HEK293 (cell line): ENCODE results near the gene ETV4.

Experiments used
- CTCF ChIA-PET: fragments of 350-600 bp; formaldehyde crosslinking; extraction: SDS; loops from one replicate; lab custom pipeline; 2021; ENCODE audit warnings: antibody characterized with exemption; lab: Yijun Ruan, JAX
- POLR2A ChIA-PET: fragments of 300-600 bp; formaldehyde crosslinking; extraction: SDS; loops from one replicate; lab custom pipeline; 2020; ENCODE audit warnings: antibody characterized with exemption, inconsistent platforms; lab: Yijun Ruan, JAX
- H3K27ac ChIP-seq: fragments of 200-500 bp; sonication (Bioruptor generic); 2 replicates; pipeline ENCODE4 v1.5.1; 2014; ENCODE audit warnings: low read depth, low read length, control low read depth, inconsistent platforms; ENCODE audit errors: extremely low read depth
- H3K36me3 ChIP-seq, 2 experiments: fragments of 200-500 bp in 1 of 2; sonication (Bioruptor generic) in 1 of 2; 1 replicate in 1 of 2; 2 replicates in 1 of 2; pipeline ENCODE4 v1.5.1; 2014 to 2017; ENCODE audit warnings: inconsistent platforms in 2 of 2, low read length in 2 of 2; ENCODE audit not compliant: control insufficient read depth in 2 of 2, insufficient read depth in 1 of 2
- H3K4me1 ChIP-seq: fragments of 200-500 bp; sonication (Bioruptor generic); 2 replicates; pipeline ENCODE4 v1.5.1; 2014; ENCODE audit warnings: mild to moderate bottlenecking, low read length, inconsistent platforms; ENCODE audit not compliant: control insufficient read depth, insufficient read depth
- H3K4me3 ChIP-seq: 2 replicates; pipeline ENCODE4 v1.5.1; 2011; ENCODE audit warnings: low read depth, mild to moderate bottlenecking, control low read depth, low read length, moderate library complexity
- H3K9me3 ChIP-seq: fragments of 200-500 bp; sonication (Bioruptor generic); 2 replicates; pipeline ENCODE4 v1.5.1; 2014; ENCODE audit warnings: low read depth, low read length, inconsistent platforms; ENCODE audit not compliant: control insufficient read depth, insufficient read depth
- BCL11B ChIP-seq: fragments of 450-650 bp; formaldehyde crosslinking; IDR thresholded peaks from 2 replicates; pipeline ENCODE4 v1.5.1; 2016; ENCODE audit warnings: low read depth, missing biosample characterization, missing genetic modification characterization
- PRDM1 ChIP-seq: fragments of 450-650 bp; formaldehyde crosslinking; IDR thresholded peaks from 2 replicates; pipeline ENCODE4; 2016; ENCODE audit warnings: missing biosample characterization, missing genetic modification characterization
- RBAK ChIP-seq: fragments of 450-650 bp; formaldehyde crosslinking; IDR thresholded peaks from 2 replicates; pipeline ENCODE4 v1.5.1; 2016; ENCODE audit warnings: missing biosample characterization, missing genetic modification characterization
- REPIN1 ChIP-seq: fragments of 450-650 bp; formaldehyde crosslinking; IDR thresholded peaks from 2 replicates; pipeline ENCODE4 v1.5.1; 2017; ENCODE audit warnings: missing biosample characterization, missing genetic modification characterization, low read depth
- SCRT1 ChIP-seq: fragments of 450-650 bp; formaldehyde crosslinking; IDR thresholded peaks from 2 replicates; pipeline ENCODE4 v1.5.1; 2016; ENCODE audit warnings: missing biosample characterization, missing genetic modification characterization, borderline replicate concordance
- SCRT2 ChIP-seq: fragments of 450-650 bp; formaldehyde crosslinking; IDR thresholded peaks from 2 replicates; pipeline ENCODE4 v1.5.1; 2016; ENCODE audit warnings: missing biosample characterization, missing genetic modification characterization
- ZBTB21 ChIP-seq: fragments of 450-650 bp; formaldehyde crosslinking; IDR thresholded peaks from 2 replicates; pipeline ENCODE4 v1.5.1; 2017; ENCODE audit warnings: missing biosample characterization, missing genetic modification characterization
- ZBTB7A ChIP-seq: fragments of 450-650 bp; formaldehyde crosslinking; IDR thresholded peaks from 2 replicates; pipeline ENCODE4 v1.5.1; 2016; ENCODE audit warnings: low read depth, missing biosample characterization, missing genetic modification characterization
- ZIC2 ChIP-seq: fragments of 450-650 bp; formaldehyde crosslinking; IDR thresholded peaks from 2 replicates; pipeline ENCODE4 v1.5.1; 2016; ENCODE audit warnings: missing biosample characterization, missing genetic modification characterization
- ZNF223 ChIP-seq: fragments of 450-650 bp; formaldehyde crosslinking; IDR thresholded peaks from 2 replicates; pipeline ENCODE4 v1.5.1; 2016; ENCODE audit warnings: missing biosample characterization, missing genetic modification characterization
- ZNF416 ChIP-seq: fragments of 450-650 bp; formaldehyde crosslinking; IDR thresholded peaks from 2 replicates; pipeline ENCODE4 v1.5.1; 2016; ENCODE audit warnings: missing biosample characterization, missing genetic modification characterization
- ZNF473 ChIP-seq: fragments of 450-650 bp; formaldehyde crosslinking; IDR thresholded peaks from 2 replicates; pipeline ENCODE4 v1.5.1; 2017; ENCODE audit warnings: missing biosample characterization, missing genetic modification characterization
- ZNF510 ChIP-seq: fragments of 450-650 bp; formaldehyde crosslinking; IDR thresholded peaks from 2 replicates; pipeline ENCODE4 v1.5.1; 2018; ENCODE audit warnings: mild to moderate bottlenecking, missing genetic modification characterization, missing biosample characterization; ENCODE audit not compliant: insufficient replicate concordance
- ZNF530 ChIP-seq: fragments of 450-650 bp; formaldehyde crosslinking; IDR thresholded peaks from 2 replicates; pipeline ENCODE4 v1.5.1; 2016; ENCODE audit warnings: low read depth, missing biosample characterization, missing genetic modification characterization
- ZNF544 ChIP-seq: fragments of 450-650 bp; formaldehyde crosslinking; IDR thresholded peaks from 2 replicates; pipeline ENCODE4 v1.5.0; 2017; ENCODE audit warnings: missing biosample characterization, missing genetic modification characterization
- ZNF626 ChIP-seq: fragments of 450-650 bp; sonication (Bioruptor Pico); formaldehyde crosslinking; IDR thresholded peaks from 2 replicates; pipeline ENCODE4 v1.5.1; 2018; ENCODE audit warnings: missing biosample characterization, missing genetic modification characterization, inconsistent platforms
- ZNF670 ChIP-seq: fragments of 450-650 bp; formaldehyde crosslinking; IDR thresholded peaks from 2 replicates; pipeline ENCODE4 v1.5.1; 2016; ENCODE audit warnings: missing biosample characterization, missing genetic modification characterization, low read depth
- ZNF785 ChIP-seq: fragments of 450-650 bp; formaldehyde crosslinking; IDR thresholded peaks from 2 replicates; pipeline ENCODE4 v1.5.1; 2016; ENCODE audit warnings: missing biosample characterization, missing genetic modification characterization
- TF ChIP-seq, protein P1 (sequence below): IDR thresholded peaks from 2 replicates; pipeline ENCODE4 v1.6.1; 2011; ENCODE audit warnings: mild to moderate bottlenecking, low read depth, low read length, borderline replicate concordance
- TF ChIP-seq, protein P2 (sequence below): fragments of 450-650 bp; formaldehyde crosslinking; IDR thresholded peaks from 2 replicates; pipeline ENCODE4 v1.5.1; 2016; ENCODE audit warnings: missing biosample characterization, missing genetic modification characterization
- TF ChIP-seq, protein P3 (sequence below): fragments of 450-650 bp; formaldehyde crosslinking; IDR thresholded peaks from 2 replicates; pipeline ENCODE4 v1.5.1; 2016; ENCODE audit warnings: missing biosample characterization, missing genetic modification characterization
- TF ChIP-seq, protein P4 (sequence below): fragments of 450-650 bp; formaldehyde crosslinking; IDR thresholded peaks from 2 replicates; pipeline ENCODE4 v1.5.1; 2016; ENCODE audit warnings: missing biosample characterization, missing genetic modification characterization
- TF ChIP-seq, protein P5 (sequence below): fragments of 450-650 bp; formaldehyde crosslinking; IDR thresholded peaks from 2 replicates; pipeline ENCODE4 v1.5.1; 2017; ENCODE audit warnings: missing biosample characterization, mild to moderate bottlenecking, missing genetic modification characterization, moderate library complexity
- TF ChIP-seq, protein P6 (sequence below): fragments of 450-650 bp; formaldehyde crosslinking; IDR thresholded peaks from 2 replicates; pipeline ENCODE4 v1.5.1; 2016; ENCODE audit warnings: missing biosample characterization, missing genetic modification characterization

Gene ETV4

DNA sequence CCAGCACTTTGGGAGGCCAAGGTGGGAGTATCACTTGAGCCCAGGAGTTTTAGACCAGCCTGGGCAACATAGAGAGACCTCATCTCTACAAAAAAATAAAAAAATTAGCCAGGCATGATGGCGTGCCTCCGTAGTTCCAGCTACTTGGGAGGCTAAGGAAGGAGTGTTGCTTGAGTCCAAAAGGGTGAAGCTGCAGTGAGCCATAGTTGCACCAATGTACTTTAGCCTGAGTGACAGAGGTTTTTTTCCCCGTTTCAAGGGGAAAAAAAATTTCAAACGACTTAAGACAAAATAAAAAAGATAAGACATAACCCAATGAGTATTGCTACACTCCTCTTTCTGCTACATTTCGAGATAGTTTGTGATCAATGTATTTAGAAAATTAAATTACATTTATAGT, 55.5 kb downstream of the ETV4 start:
- TF ChIP-seq REPIN1 (tag by site-specific recombination) (no peak), ZNF510 (tag by site-specific recombination) (no peak), ZIC2 (no peak), ZNF473 (tag by site-specific recombination) (no peak), ZBTB7A (tag by site-specific recombination) (no peak), SCRT1 (no peak), ZNF626 (tag by site-specific recombination) (no peak), SCRT2 (tag by site-specific recombination) (no peak), ZNF785 (tag by site-specific recombination) (no peak), ZNF416 (tag by site-specific recombination) (no peak), ZNF530 (tag by site-specific recombination) (no peak), ZNF223 (tag by site-specific recombination) (no peak), ZNF544 (tag by site-specific recombination) (no peak), ZNF670 (tag by site-specific recombination) (no peak), PRDM1 (no peak), ZBTB21 (tag by site-specific recombination) (no peak)
- TF ChIP-seq, protein P1, sequence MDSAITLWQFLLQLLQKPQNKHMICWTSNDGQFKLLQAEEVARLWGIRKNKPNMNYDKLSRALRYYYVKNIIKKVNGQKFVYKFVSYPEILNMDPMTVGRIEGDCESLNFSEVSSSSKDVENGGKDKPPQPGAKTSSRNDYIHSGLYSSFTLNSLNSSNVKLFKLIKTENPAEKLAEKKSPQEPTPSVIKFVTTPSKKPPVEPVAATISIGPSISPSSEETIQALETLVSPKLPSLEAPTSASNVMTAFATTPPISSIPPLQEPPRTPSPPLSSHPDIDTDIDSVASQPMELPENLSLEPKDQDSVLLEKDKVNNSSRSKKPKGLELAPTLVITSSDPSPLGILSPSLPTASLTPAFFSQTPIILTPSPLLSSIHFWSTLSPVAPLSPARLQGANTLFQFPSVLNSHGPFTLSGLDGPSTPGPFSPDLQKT, result no peak
- TF ChIP-seq, protein P2, sequence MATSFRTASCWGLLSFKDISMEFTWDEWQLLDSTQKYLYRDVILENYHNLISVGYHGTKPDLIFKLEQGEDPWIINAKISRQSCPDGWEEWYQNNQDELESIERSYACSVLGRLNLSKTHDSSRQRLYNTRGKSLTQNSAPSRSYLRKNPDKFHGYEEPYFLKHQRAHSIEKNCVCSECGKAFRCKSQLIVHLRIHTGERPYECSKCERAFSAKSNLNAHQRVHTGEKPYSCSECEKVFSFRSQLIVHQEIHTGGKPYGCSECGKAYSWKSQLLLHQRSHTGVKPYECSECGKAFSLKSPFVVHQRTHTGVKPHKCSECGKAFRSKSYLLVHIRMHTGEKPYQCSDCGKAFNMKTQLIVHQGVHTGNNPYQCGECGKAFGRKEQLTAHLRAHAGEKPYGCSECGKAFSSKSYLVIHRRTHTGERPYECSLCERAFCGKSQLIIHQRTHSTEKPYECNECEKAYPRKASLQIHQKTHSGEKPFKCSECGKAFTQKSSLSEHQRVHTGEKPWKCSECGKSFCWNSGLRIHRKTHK, result no peak
- TF ChIP-seq, protein P3, sequence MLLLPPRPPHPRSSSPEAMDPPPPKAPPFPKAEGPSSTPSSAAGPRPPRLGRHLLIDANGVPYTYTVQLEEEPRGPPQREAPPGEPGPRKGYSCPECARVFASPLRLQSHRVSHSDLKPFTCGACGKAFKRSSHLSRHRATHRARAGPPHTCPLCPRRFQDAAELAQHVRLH (tag by site-specific recombination), result no peak
- Histone ChIP-seq H3K4me1 (peaks cover 2% of the 10 kb centered on the region; the same call in 1 of the 2 replicates), H3K9me3 (no peaks in the 10 kb centered on the region), H3K36me3 (peaks cover 60% of the 10 kb centered on the region in 2 experiments), H3K27ac (no peak overlapping the region), H3K4me3 (no peak overlapping the region)
- CTCF ChIA-PET, result interaction anchor here (0.6 to 1.1 kb wide), 3 partner anchors 8 to 97 kb away, joined by 3 read pairs; partner anchors contain the start of gene ARL4D
- POLR2A ChIA-PET, result interaction anchor here (1.2 to 2.4 kb wide), 2 partner anchors 92 to 123 kb away, joined by 3 to 6 read pairs; partner anchors contain the start of gene ARL4D

DNA sequence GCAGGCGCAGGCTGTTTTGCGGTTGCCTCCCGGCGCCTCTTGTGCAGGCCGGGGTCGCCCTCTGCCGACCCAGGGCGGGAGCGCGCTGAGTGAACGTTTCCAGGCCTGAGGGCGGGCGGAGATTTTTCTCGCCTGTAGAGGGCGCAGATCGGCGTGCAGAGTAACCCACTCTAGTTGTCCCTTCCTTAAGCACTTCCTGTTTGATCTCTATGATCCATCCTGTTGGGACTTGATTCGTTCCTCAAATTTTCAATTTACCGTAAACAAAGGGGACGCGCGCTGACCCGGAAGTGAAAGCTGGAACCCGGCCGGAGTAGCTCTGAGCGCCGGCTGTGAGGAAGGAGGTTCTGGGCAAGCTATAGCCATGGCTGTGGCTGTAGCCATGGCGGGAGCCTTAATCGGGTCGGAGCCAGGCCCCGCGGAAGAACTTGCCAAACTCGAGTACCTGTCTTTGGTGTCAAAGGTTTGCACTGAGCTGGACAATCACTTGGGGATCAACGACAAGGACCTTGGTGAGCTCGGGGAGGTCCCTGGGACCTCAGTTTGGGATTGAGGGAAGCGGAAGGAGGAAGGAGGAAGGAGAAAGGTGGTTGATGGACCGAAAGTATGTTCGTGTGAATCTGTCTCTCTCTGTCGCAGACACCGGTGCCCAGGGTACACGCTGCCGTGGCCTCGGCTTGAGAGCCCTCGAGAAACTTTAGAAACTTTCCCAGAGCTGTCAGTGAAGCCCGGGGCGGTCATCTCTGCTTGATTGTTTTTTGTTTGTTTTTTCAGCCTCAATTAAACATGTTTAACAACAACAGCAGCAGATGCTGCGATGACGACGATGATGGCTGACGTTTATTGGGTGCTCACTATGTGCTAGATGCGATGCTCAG, 62.2 kb downstream of the ETV4 start, which contains the start of gene DHX8:
Gene DHX8, plus strand, starts transcription at position 302 of the 878 bp plus-strand sequence. Its CDS starts 63 bp downstream, at position 365.
- Histone ChIP-seq H3K36me3 (no peaks in the 10 kb centered on the region; a peak in 1 of 3 replicates), H3K27ac (peak within 1 kb of the TSS; percentile 65), H3K9me3 (no peaks in the 10 kb centered on the region), H3K4me1 (peaks cover 7% of the 10 kb centered on the region; the same call in 1 of the 2 replicates), H3K4me3 (peak within 1 kb of the TSS; percentile 77)
- CTCF ChIA-PET, result interaction anchor here (0.5 to 11.9 kb wide), 82 partner anchors 9 to 905 kb away, joined by 3 to 406 read pairs (median 4); partner anchors contain the start of genes ARL4D, RPL27 and SOST
- POLR2A ChIA-PET, result interaction anchor here (0.5 to 5.7 kb wide), 21 partner anchors 10 to 1476 kb away, joined by 3 to 76 read pairs (median 7); partner anchors contain the start of genes ARL4D, BRCA1 and RPL27
- TF ChIP-seq, protein P4, sequence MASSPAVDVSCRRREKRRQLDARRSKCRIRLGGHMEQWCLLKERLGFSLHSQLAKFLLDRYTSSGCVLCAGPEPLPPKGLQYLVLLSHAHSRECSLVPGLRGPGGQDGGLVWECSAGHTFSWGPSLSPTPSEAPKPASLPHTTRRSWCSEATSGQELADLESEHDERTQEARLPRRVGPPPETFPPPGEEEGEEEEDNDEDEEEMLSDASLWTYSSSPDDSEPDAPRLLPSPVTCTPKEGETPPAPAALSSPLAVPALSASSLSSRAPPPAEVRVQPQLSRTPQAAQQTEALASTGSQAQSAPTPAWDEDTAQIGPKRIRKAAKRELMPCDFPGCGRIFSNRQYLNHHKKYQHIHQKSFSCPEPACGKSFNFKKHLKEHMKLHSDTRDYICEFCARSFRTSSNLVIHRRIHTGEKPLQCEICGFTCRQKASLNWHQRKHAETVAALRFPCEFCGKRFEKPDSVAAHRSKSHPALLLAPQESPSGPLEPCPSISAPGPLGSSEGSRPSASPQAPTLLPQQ (tag by site-specific recombination), result peak; percentile 77; the same call in 1 of the 2 replicates
- TF ChIP-seq ZNF416 (tag by site-specific recombination), result no peak
- TF ChIP-seq, protein P5, sequence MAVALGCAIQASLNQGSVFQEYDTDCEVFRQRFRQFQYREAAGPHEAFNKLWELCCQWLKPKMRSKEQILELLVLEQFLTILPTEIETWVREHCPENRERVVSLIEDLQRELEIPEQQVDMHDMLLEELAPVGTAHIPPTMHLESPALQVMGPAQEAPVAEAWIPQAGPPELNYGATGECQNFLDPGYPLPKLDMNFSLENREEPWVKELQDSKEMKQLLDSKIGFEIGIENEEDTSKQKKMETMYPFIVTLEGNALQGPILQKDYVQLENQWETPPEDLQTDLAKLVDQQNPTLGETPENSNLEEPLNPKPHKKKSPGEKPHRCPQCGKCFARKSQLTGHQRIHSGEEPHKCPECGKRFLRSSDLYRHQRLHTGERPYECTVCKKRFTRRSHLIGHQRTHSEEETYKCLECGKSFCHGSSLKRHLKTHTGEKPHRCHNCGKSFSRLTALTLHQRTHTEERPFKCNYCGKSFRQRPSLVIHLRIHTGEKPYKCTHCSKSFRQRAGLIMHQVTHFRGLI (tag by site-specific recombination), result peak; percentile 39; the same call in 1 of the 2 replicates
- no peak for TF ChIP-seq RBAK
- 0 out of 2 replicates have a peak, but pooled peaks have one; percentile 41 for TF ChIP-seq BCL11B
- TF ChIP-seq, protein P6, sequence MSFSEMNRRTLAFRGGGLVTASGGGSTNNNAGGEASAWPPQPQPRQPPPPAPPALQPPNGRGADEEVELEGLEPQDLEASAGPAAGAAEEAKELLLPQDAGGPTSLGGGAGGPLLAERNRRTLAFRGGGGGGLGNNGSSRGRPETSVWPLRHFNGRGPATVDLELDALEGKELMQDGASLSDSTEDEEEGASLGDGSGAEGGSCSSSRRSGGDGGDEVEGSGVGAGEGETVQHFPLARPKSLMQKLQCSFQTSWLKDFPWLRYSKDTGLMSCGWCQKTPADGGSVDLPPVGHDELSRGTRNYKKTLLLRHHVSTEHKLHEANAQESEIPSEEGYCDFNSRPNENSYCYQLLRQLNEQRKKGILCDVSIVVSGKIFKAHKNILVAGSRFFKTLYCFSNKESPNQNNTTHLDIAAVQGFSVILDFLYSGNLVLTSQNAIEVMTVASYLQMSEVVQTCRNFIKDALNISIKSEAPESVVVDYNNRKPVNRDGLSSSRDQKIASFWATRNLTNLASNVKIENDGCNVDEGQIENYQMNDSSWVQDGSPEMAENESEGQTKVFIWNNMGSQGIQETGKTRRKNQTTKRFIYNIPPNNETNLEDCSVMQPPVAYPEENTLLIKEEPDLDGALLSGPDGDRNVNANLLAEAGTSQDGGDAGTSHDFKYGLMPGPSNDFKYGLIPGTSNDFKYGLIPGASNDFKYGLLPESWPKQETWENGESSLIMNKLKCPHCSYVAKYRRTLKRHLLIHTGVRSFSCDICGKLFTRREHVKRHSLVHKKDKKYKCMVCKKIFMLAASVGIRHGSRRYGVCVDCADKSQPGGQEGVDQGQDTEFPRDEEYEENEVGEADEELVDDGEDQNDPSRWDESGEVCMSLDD (tag by site-specific recombination), result peak; percentile 42; the same call in 1 of the 2 replicates
